DOHH2 (cell line): ENCODE results near the gene WRNIP1.

ENCODE experiments used
- H3F3A ChIP-seq: fragments of 200-600 bp; sonication (generic), shearing (Covaris generic); 2 replicates; pipeline ENCODE4 v1.6.0; 2016; ENCODE audit warnings: antibody characterized with exemption, mild to moderate bottlenecking; ENCODE audit not compliant: control insufficient read depth, insufficient read depth
- H3K27ac ChIP-seq: fragments of 200-600 bp; sonication (generic); 2 replicates; pipeline ENCODE4 v1.5.1; 2014; ENCODE audit warnings: low read depth, mild to moderate bottlenecking, low read length, moderate library complexity
- H3K27me3 ChIP-seq: fragments of 200-600 bp; sonication (generic); 2 replicates; pipeline ENCODE4 v1.6.1; 2014; ENCODE audit warnings: mild to moderate bottlenecking, low read length, mixed read lengths; ENCODE audit not compliant: control insufficient read depth
- H3K36me3 ChIP-seq: fragments of 200-600 bp; sonication (generic); 2 replicates; pipeline ENCODE4 v1.6.1; 2014; ENCODE audit warnings: mild to moderate bottlenecking, low read length, moderate library complexity, mixed read lengths; ENCODE audit not compliant: control insufficient read depth
- H3K4me1 ChIP-seq: fragments of 200-600 bp; sonication (generic); 2 replicates; pipeline ENCODE4 v1.6.1; 2014; ENCODE audit warnings: mild to moderate bottlenecking, low read length, mixed read lengths; ENCODE audit not compliant: control insufficient read depth
- H3K4me2 ChIP-seq: fragments of 200-600 bp; sonication (generic); 2 replicates; pipeline ENCODE4 v1.6.0; 2014; ENCODE audit warnings: mild to moderate bottlenecking, low read length, moderate library complexity
- H3K4me3 ChIP-seq: fragments of 200-600 bp; sonication (generic); 2 replicates; pipeline ENCODE4 v1.5.1; 2014; ENCODE audit warnings: mild to moderate bottlenecking, low read length, mixed read lengths
- H3K79me2 ChIP-seq: fragments of 200-600 bp; sonication (generic); 2 replicates; pipeline ENCODE4 v1.6.1; 2014; ENCODE audit warnings: mild to moderate bottlenecking, low read length, mixed read lengths; ENCODE audit not compliant: control insufficient read depth
- H3K9me2 ChIP-seq: fragments of 200-600 bp; sonication (generic); replicated peaks from 2 replicates; pipeline ENCODE4 v1.6.1; 2014; ENCODE audit warnings: mild to moderate bottlenecking, low read length, mixed read lengths; ENCODE audit not compliant: control insufficient read depth
- H3K9me3 ChIP-seq: fragments of 200-600 bp; sonication (generic); 2 replicates; pipeline ENCODE4 v1.6.1; 2014; ENCODE audit warnings: antibody characterized with exemption, low read length, mixed read lengths; ENCODE audit not compliant: control insufficient read depth, insufficient read depth
- H4K20me1 ChIP-seq: fragments of 200-600 bp; sonication (generic); 2 replicates; pipeline ENCODE4 v1.6.0; 2014; ENCODE audit warnings: low read depth, mild to moderate bottlenecking, antibody characterized with exemption, low read length, moderate library complexity; ENCODE audit not compliant: control insufficient read depth, insufficient read depth
- CTCF ChIP-seq: fragments of 200-600 bp; sonication (generic); IDR thresholded peaks from one replicate; pipeline ENCODE4 v1.5.1; 2014; ENCODE audit warnings: antibody characterized with exemption, mild to moderate bottlenecking, low read depth, low read length; ENCODE audit not compliant: poor library complexity, severe bottlenecking
- EZH2phosphoT487 ChIP-seq: fragments of 200-600 bp; sonication (generic); IDR thresholded peaks from 2 replicates; pipeline ENCODE4 v1.6.1; 2017; ENCODE audit warnings: borderline replicate concordance, mild to moderate bottlenecking, antibody characterized with exemption, low read length, moderate library complexity, mixed read lengths

Gene WRNIP1

GRCh38 chr6:2754911-2755310 is 10.3 kb upstream of the WRNIP1 start:
- no peaks in the 10 kb centered on the region for H3K9me2 ChIP-seq
- no peaks in the 10 kb centered on the region for H3K9me3 ChIP-seq
- H4K20me1 ChIP-seq = no peaks in the 10 kb centered on the region
- peaks cover 9% of the 10 kb centered on the region; the same call in 1 of the 2 replicates for H3K4me1 ChIP-seq
- no peaks in the 10 kb centered on the region for H3K79me2 ChIP-seq
- H3F3A ChIP-seq = no peaks in the 10 kb centered on the region
- no peak for TF ChIP-seq EZH2phosphoT487
- TF ChIP-seq CTCF = no peak
- H3K27ac ChIP-seq = no peak overlapping the region
- peaks cover 19% of the 10 kb centered on the region for H3K27me3 ChIP-seq
- H3K4me3 ChIP-seq = no peak overlapping the region
- no peak overlapping the region for H3K4me2 ChIP-seq
- H3K36me3 ChIP-seq = no peaks in the 10 kb centered on the region

- TF ChIP-seq CTCF (no peak), EZH2phosphoT487 (no peak)
- no peaks in the 10 kb centered on the region for H3F3A ChIP-seq
- H3K36me3 ChIP-seq = no peaks in the 10 kb centered on the region
- peaks cover 17% of the 10 kb centered on the region for H3K27me3 ChIP-seq
- H3K9me2 ChIP-seq = no peaks in the 10 kb centered on the region
- peaks cover 9% of the 10 kb centered on the region; the same call in 1 of the 2 replicates for H3K4me1 ChIP-seq
- H3K79me2 ChIP-seq = no peaks in the 10 kb centered on the region
- H3K9me3 ChIP-seq = no peaks in the 10 kb centered on the region
- H3K27ac ChIP-seq = no peak overlapping the region
- H3K4me3 ChIP-seq = no peak overlapping the region
- H3K4me2 ChIP-seq = no peak overlapping the region
- no peaks in the 10 kb centered on the region for H4K20me1 ChIP-seq
These were observed 9.7 kb upstream of the WRNIP1 start for GRCh38 chr6:2755456-2755855.

- Histone ChIP-seq H4K20me1 (no peaks in the 10 kb centered on the region), H3K27me3 (peaks cover 11% of the 10 kb centered on the region), H3K4me2 (no peak overlapping the region), H3F3A (no peaks in the 10 kb centered on the region), H3K9me2 (no peaks in the 10 kb centered on the region), H3K4me1 (peaks cover 9% of the 10 kb centered on the region; the same call in 1 of the 2 replicates), H3K27ac (no peak overlapping the region), H3K9me3 (no peaks in the 10 kb centered on the region), H3K4me3 (no peak overlapping the region), H3K36me3 (no peaks in the 10 kb centered on the region), H3K79me2 (no peaks in the 10 kb centered on the region)
- no peak for TF ChIP-seq EZH2phosphoT487
- TF ChIP-seq CTCF = no peak
These were observed 9.0 kb upstream of the WRNIP1 start for GRCh38 chr6:2756241-2756640.

GRCh38 chr6:2756687-2757224 is 8.4 kb upstream of the WRNIP1 start:
- no peaks in the 10 kb centered on the region for H4K20me1 ChIP-seq
- H3K27me3 ChIP-seq = peaks cover 9% of the 10 kb centered on the region
- H3K9me2 ChIP-seq = no peaks in the 10 kb centered on the region
- no peak overlapping the region for H3K4me2 ChIP-seq
- no peak overlapping the region for H3K27ac ChIP-seq
- no peaks in the 10 kb centered on the region for H3K9me3 ChIP-seq
- no peaks in the 10 kb centered on the region for H3F3A ChIP-seq
- H3K4me3 ChIP-seq = no peak overlapping the region
- TF ChIP-seq EZH2phosphoT487 (no peak), CTCF (no peak)
- H3K4me1 ChIP-seq = peaks cover 9% of the 10 kb centered on the region; the same call in 1 of the 2 replicates
- H3K36me3 ChIP-seq = no peaks in the 10 kb centered on the region
- no peaks in the 10 kb centered on the region for H3K79me2 ChIP-seq
